NB4 (cell line): ENCODE results near the gene TSSC4.

Source experiments
- DNase-seq: peaks from one replicate; pipeline ENCODE4 v3.0.0; 2010; ENCODE audit warnings: low read depth
- H3K4me3 ChIP-seq: one replicate; pipeline ENCODE4 v1.5.1; 2011; ENCODE audit warnings: mild to moderate bottlenecking, low read depth, low read length, moderate library complexity
- CTCF ChIP-seq: IDR thresholded peaks from one replicate; pipeline ENCODE4 v1.5.1; 2012; ENCODE audit warnings: low read depth, low read length
- MYC ChIP-seq: IDR thresholded peaks from 2 replicates; pipeline ENCODE4 v1.6.1; 2011; ENCODE audit warnings: low read depth, low read length
- POLR2A ChIP-seq: IDR thresholded peaks from 2 replicates; pipeline ENCODE4 v1.6.1; 2011; ENCODE audit warnings: mild to moderate bottlenecking; ENCODE audit not compliant: insufficient read length; ENCODE audit errors: extremely low read depth
- TF ChIP-seq, protein P1 (sequence below): IDR thresholded peaks from 2 replicates; pipeline ENCODE4 v1.6.1; 2011; ENCODE audit warnings: low read depth, low read length

TSSC4 gene

DNA sequence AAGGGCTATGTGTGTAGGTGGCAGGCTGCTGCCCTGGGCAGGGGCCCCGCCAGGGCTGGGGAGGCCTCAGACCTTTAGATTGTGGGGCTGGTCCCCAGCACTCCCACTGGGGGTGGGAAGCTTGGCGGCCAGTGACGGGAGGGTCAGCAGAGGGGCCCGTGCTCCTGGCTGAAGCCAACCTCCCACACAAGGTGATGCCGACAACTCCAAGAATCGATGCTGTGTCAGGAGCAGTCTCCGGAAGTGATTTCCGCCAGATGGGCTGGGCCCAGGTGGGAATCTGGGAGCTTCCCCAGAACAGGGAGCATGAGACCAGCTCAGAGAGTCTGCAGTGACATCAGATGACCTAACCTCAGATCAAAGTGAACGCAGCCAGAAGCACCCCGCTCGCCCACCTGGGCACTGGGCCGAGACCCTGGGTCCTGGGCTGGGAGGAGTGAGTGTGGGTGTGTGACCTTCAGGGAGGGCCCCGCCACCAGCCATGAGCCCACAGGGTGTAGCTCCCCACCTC lies 36.0 kb downstream of the TSSC4 start:
- no peak for DNase-seq
- TF ChIP-seq, protein P1, sequence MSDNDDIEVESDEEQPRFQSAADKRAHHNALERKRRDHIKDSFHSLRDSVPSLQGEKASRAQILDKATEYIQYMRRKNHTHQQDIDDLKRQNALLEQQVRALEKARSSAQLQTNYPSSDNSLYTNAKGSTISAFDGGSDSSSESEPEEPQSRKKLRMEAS: no peak
- TF ChIP-seq MYC (no peak), CTCF (no peak), POLR2A (no peak)
- no peak overlapping the region for H3K4me3 ChIP-seq

DNA sequence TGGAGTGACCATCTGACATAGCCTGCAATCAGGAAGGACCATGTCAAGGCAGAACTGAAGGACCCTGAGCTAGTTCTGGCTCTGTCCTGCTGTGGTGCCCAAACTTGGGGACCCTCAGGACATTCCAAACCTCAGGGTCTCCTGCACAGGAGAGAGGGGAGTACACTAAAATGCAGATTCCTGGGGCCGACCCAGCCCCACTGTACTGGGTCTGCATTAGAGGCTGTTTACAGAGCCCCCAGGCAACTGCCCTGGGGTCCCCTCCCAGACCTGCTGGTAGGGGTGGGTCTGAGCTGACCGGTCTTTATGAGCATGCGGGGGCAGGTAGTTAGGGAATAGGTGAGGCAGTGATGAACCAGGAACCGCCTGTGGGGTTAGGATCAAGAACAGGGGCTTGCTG lies 37.0 kb downstream of the TSSC4 start:
- H3K4me3 ChIP-seq: no peak overlapping the region
- no peak for DNase-seq
- TF ChIP-seq POLR2A: no peak
- TF ChIP-seq, protein P1: no peak
- TF ChIP-seq MYC: no peak
- no peak for TF ChIP-seq CTCF

DNA sequence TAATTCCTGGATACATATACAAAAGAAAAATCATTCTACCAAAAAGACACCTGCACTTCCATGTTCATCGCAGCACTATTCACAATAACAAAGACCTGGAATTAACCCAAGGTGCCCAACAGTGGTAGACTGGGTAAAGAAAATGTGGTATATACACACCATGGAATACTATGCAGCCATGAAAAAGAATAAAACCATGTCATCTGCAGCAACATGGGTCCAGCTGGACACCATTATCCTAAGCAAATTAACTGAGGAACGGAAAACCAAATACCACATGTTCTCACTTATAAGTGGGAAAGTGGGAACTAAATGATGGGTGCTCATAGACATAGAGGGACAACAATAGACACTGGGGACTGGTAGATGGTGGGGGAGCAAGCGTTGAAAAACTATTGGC lies 39.3 kb downstream of the TSSC4 start:
- no peak for DNase-seq
- no peak overlapping the region for H3K4me3 ChIP-seq
- TF ChIP-seq POLR2A (no peak), MYC (no peak), CTCF (no peak)
- TF ChIP-seq, protein P1: no peak

DNA sequence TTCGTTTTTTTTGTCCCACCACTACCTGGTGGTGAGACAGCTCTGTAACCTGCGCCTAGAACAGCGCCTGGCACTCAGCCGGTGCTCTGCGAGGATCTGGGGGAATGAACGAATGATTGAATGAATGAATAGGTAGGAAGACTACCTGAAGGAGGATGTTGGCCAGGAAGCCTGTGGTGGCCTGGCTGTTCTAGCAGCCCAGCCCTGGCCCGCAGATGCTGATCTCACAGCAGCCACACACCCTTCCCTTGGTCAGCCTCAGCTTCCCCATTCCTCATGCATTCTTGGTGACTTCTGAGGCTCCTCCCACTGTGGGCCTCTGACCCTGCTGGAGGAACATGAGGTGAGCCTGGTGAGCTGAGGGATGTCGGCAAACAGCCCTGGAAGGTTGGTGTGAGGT lies 40.1 kb downstream of the TSSC4 start:
- no peak overlapping the region for H3K4me3 ChIP-seq
- TF ChIP-seq POLR2A: no peak
- TF ChIP-seq CTCF: no peak
- TF ChIP-seq, protein P1: no peak
- TF ChIP-seq MYC: no peak
- peak; percentile 28 for DNase-seq

GRCh38 chr11:2441171-2441570 lies 40.6 kb downstream of the TSSC4 start:
- no peak overlapping the region for H3K4me3 ChIP-seq
- TF ChIP-seq CTCF: no peak
- no peak for TF ChIP-seq POLR2A
- TF ChIP-seq, protein P1: no peak
- no peak for TF ChIP-seq MYC
- no peak for DNase-seq
